NCI-H2107 treated with DMSO at 0.1 percent for 48 hours (cell line): Measurements from ENCODE around the gene PDE4D.
"Not testable (repeated sequence)": the region's sequence is repeated elsewhere in the genome, so short reads cannot be mapped to it uniquely, and the experiment has no call there.

ENCODE experiments used
- DNase-seq: peaks from one replicate; lab custom pipeline; 2025; ENCODE audit not compliant: unreplicated experiment; lab: John Stamatoyannopoulos, UW

The PDE4D gene

DNA sequence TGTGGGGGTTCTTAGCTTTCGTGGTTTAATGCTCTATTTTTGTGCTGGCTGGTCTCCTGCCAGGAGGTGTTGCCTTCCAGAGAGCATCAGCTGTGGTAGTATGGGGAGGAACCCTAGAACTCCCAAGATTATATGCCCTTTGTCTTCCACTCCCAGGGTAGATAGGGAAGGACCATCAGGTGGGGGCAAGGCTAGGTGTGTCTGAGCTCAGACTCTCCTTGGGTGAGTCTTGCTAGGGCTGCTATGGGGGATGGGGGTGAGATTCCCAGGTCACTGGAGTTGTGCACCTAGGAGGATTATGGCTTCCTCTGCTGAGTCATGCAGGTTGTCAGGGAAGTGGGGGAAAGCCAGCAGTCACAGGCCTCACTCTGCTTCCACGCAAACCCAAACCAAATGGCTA, 584.8 kb downstream of the PDE4D start:
- DNase-seq, result not testable (repeated sequence)

DNA sequence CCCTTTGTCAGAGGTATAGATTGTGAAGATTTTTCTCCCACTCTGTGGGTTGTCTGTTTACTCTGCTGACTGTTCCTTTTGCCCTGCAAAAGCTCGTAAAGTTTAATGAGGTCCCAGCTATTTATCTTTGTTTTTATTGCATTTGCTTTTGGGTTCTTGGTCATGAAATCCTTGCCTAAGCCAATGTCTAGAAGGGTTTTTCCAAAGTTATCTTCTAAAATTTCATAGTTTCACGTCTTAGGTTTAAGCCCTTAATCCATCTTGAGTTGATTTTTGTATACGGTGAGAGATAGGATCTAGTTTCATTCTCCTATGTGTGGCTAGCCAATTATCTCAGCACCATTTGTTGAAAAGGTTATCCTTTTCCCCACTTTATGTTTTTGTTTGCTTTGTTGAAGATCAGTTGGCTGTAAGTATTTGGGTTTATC, 590.2 kb downstream of the PDE4D start:
- not testable (repeated sequence) for DNase-seq

DNA sequence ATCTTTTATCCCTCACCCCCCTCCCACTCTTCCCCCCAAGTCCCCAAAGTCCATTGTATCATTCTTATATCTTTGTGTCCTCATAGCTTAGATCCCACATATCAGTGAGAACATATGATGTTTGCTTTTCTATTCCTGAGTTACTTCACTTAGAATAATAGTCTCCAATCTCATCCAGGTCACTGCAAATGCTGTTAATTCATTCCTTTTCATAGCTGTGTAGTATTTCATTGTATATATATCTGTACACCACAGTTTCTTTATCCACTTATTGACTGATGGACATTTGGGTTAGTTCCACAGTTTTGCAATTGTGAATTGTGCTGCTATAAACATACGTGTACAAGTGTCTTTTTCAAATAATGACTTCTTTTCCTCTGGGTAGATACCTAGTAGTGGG, 591.0 kb downstream of the PDE4D start:
- DNase-seq, result not testable (repeated sequence)

DNA sequence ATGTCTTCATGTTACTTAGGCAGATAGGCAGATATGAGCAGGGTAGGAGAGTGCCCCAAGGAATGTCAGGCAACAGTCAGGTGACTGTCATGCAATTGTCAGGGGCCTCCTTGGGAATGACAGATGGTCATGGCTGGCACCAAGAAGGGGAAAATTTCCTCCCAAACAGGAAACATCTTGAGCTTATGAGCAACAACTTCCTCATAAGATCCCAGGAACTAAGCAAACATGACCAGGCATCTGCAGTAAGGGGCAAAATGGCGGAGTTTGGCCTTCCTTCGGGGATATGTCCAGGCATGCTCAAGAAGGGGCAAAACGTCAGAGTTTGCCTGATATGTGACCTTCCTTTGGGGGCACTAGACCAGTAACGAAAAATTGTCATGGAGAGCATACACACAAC, 591.8 kb downstream of the PDE4D start:
- no peak for DNase-seq

DNA sequence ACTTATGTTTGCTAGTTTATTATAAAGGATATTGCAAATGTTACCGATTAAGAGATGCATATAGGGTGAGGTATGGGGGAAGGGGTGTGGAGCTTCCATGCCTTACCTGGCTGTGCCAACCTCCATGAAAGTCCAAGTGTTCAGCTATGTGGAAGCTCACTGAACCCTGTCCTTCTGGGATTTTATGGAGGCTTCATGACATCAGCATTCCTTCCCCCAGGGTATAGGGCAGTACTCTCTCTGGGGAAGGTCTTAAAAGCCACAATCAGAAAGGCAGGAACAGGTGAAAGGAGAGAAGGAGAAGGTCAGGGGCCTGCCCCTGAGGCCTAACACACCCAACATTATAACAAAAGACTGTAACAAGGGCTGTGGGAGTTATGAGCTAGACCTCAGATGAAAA, 592.6 kb downstream of the PDE4D start:
- DNase-seq, result no peak

DNA sequence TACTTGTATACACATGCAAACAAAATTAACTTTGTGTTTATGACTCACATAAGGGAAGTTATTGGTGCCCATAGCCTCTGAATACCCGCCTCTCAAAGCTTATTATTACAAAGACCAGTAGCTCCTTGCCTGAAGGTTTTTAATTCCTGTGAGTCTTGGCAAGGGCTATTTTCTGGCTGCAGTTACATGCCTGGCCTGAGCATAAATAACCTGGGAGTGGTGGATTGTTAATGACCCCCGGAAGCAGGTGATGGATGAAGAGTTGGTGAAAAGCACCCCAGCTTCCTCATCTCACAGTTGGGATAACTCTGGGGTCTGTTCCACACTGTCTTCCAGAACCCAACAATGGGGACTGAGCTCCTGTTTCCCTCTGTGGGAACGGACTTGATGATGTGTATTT, 594.5 kb downstream of the PDE4D start:
- DNase-seq, result no peak

DNA sequence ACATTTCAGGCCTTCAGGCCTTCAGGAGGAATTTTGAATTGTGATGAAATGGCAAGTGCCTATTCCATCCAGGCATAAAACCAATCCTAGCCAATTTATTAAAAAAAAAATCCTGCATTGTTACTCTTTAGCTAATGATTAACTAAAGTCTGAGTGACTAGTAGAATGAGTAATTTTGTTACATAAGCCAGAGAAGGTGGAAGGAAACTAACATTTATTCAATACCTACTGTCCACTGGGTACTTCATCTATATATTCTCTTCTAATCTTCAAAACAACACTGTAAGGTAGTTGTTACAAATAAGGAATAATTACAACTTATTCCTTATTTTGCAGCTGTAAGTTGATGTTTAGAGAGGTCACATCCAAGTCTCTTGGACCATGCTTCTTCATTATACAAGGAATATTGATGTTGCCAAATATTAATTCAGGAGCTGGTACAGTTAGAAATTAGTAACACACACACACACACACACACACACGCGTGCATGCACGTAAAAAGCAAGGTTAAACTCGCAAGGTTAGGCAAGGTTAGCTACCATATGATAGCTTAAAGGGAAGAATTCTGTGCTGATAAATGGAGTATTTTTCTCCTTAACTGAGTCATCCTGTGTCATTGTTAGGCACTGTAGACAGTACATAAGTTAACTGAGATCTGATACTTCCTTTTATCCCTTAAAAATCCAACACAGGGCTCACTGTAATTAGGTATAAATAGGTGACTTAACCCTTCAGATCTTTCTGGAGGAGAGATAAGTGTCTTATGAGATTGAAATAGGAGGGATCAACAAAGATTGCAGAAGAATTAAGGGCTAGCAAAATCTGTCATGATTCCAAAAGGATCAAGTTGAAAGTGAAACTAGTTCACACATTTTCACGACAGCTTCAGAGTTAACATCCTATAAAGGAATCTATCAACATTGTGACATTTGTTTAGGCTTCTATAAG, 596.9 kb downstream of the PDE4D start:
- DNase-seq, result no peak

DNA sequence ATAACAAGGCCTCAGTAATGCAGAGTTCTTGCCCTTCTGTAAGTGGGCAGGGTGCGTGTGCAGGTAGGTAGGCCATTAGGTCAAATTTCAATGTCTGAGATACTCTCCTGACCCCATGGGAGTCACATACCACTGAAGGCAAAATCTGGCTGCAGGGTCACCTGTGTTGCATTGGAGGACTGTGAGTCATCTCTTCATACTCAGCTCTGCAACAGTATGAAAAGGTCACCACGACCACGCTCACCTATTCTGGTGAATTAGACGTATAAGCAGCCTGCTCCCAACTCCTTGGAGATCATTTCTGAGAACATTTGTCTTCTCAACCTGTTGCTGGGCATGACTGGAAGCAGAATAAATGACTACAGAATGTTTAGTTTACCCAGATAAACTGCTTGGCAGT, 599.8 kb downstream of the PDE4D start:
- no peak for DNase-seq

DNA sequence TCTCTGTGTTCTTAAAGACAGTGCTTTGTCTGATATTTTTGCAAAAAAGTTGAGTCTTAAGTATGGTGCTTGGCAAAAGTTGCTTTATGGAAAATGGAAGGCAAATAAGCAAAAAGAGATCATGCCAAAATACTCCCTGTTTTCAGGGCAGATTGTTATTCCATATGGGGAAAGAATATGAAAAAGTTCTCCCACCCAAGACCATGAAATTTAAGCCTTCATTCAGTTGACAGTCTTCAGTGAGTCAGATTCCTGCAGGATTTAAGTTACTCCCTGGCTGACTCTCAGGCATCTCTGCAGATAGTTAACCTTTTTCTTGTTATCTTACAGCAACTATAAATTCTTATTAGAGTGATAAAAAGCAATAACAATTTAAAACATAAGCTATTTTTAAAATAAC, 601.6 kb downstream of the PDE4D start:
- no peak for DNase-seq

DNA sequence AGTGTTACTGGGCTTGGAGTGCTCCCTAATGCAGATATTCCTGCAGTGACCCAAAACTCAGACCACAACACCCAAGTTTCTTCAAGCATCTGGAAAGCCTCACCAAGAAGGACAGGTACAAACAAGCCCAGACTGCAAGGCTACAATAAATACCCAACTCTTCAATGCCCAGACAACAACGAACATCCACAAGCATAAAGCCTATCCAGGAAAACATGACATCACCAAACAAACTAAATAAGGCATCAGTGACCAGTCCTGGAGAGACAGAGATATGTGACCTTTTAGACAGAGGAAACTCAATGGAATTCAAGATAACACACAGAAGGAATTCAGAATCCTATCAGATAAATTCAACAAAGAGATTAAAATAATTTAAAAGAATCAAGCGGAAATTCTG, 605.6 kb downstream of the PDE4D start:
- DNase-seq, result no peak

DNA sequence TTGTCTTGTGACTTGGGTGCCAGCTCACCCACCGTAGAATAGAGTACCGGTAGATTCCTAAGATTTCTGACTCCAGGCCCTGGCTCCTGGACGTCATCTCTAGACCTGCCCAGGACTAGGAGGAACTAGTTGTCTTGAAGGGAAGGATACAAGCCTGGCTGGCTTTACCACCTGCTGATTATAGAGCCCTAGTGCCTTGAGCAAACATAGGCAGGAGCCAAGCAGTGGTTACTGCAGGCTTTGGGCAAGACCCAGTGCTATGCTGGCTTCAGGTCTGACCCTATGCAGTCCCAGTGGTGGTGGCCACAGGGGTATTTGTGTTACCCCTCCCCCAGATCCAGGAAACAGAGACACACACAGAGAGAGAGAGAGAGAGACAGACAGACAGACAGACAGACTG, 606.2 kb downstream of the PDE4D start:
- no peak for DNase-seq

DNA sequence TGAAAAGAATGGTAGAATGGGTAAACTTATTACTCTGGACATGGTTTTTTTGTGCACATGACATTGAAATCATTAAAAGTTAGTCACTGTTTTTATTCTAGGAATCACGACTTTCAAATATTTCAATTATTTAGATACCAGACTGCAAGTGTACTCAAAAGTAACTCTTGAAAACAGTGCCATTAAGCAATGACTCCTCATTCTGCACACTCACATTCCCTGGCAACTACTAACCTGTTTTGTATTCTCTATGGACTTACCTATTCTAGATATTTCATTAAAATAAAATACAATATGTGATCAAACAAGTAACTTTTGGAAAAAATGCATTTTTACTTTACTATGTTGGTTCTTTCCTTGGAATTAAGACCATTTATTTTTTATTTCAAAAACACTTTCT, 607.0 kb downstream of the PDE4D start:
- DNase-seq, result no peak

DNA sequence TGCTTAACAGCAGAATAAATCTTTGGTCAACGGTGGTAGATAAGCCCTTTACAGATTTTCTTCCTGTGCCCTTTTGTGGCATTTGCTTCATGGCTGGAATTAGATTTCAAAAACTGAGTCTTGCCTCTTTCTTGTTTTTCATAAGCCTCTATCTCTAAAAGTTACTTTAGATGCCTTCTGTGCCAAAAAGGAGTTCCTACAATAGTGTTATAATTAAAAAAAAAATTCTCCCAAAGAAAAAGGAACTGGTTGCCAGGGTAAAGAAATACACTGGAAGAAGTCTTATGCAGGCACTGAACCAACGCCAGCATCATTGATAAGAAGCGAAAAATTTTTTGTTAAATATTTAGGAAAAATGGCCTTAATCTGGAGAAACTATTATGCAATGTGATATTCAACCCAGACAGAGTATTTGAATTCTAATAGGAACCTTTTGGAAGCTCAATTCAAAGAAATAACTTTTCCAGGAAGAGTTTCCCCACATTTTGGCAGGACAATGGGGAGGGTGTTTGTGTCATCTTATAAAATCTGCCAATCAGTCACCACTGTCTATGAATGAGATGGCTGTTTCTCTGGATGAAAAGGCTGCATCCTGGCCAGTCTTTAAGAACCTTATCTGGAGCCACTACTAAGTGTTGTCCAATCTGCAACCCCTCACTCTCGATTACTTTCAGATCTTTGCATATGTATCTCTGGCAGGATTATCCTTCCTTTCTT, 608.1 kb downstream of the PDE4D start:
- DNase-seq, result no peak

DNA sequence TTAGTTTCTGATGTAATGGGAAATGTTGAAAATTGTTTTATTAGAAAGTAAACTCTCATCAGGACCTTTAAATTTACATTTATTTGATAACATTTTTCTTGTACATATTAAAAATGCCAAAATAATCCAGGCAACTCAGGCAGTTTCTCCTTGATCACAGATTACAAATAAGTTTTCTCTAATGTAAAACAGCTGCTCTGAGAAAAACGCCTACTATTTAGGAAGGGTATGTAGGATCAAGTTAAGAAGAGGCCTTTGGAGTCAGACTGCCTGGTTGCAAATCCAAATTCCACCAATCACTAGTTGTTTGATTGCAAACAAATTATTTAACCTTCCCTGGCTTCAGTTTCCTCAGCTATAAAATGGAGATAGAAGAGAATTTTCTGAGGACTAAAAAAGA, 610.8 kb downstream of the PDE4D start:
- DNase-seq, result no peak

DNA sequence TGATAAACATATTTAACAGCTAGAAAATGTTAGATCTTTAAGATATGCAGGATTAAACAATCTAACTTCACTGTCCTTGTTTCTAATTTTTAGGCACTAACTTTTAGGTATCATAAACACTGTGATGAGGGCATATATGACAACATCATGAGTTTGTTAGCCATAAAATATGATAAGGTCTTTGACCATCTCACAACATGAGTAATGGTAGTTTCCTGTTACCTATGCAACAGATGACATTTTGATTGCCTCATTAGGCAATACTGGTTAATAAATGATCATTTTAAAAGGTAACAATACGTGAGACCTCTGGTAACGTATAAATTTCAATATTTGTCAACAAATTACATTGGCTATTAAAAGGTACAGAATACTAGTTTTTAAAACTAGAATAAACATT, 613.5 kb downstream of the PDE4D start:
- DNase-seq, result no peak

DNA sequence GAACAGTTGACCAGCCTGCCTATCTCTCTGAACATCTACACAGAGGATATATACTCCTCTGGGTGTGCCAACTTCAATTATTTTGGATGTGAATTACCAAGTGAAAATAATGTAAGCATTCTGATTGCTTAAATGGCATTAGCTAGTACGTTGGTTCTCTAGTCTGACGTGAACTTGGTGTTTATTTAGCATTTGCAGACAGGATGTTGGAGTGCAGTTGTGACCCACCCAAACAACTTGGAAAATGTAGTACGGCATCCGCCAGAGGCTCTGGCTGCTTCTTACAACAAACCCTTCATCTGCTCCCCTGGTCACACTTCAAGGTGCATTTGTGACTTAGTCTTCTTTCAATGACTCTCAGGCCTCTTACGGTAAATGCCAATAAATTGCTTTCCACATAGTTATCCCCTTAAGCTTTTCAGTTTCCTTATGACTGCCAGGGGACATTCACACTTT, 616.6 kb downstream of the PDE4D start:
- no peak for DNase-seq

DNA sequence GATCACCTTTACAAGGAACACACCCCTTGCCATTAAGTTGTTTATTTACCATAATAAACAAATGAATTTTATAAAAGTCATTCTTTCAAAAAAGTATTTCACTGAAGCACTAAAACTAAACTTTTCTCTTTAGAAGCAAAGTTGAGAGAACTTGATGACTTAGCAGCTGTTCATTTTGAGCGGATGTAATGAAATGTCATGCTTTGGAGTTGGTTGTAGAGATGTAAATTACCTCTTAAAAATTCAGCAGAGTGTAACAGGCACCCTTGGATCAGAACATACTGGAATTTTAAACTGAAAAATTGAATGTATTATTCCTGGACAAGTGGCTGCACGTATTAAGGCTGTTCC, 617.2 kb downstream of the PDE4D start:
- DNase-seq, result no peak

DNA sequence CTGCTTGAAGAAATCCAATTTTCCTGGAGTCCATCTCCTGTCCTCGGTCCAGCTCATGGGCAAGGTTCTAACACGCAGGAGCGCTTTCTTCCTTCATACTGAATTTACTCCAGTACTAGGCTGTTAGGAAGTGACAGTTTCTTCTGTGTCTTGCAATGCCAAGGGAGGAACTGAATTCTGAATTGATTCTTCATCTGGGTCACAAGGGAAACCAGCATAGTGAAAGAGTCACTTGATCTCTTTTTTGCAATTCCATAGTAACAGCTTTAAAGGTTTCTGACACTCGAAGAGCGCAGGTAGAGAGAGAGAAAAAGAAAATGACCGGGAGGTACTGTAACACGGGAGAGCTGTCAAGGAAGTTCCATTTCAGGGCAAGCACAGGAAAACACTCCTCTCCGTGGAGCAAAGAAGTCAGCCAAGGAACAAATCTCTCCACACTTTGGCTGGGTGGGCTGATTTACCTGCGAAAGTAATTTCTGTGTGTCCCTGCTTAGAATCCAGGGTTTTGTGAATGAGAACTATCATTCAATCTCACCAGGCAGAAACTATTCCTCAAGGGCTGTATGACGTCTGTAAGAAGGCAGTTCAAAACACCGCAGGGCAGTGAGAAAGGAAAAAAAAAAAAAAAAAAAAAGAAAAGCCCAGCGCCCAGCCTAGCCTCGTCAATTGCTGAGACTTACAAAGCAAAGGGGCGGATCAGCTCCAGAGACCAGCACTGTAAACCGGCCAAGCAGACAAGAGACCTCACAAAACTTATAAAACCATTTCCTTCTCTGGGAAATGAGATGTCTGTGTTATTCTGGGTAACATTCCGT, 617.8 kb downstream of the PDE4D start:
- DNase-seq, result no peak

DNA sequence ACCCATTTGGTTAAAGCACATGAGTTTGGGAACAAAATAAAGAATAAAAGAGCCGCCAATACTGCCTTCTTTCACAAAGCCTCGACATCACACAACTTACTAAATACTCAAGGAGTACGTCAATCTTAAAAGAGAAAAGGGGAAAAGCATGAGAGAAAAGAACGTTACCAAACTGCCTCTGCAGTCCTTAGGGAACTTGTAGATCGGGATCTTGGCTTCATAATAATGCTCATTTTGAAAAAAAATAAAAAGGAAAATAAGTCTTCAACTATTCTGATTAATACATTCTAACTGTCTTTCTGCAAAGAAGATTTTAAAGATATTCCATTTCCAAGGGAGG, 618.4 kb downstream of the PDE4D start:
- DNase-seq, result no peak

DNA sequence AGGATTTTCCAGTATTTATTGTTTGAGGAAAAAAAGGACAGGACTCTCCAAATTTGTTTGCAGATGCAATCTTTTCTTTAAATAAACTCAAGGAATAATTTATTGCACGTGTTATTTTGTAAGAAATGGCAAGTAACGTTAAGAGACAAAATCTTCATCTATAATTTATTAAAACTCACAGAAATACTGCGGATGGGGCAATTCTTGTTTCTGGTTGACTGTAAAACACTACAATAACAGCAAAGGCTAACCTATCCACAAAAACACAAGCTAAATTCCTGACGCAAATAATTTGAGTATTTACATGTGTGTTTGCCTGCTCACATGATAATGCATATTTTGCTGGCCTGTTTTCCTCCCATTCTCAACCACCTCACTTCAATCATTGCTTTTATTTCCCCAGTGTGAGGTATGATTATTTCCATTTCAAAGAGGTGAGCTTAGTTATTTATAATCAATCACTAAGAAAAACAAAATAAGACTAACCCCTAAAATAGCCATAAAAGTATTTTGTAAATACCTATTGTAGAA, 619.4 kb downstream of the PDE4D start:
- DNase-seq, result no peak

DNA sequence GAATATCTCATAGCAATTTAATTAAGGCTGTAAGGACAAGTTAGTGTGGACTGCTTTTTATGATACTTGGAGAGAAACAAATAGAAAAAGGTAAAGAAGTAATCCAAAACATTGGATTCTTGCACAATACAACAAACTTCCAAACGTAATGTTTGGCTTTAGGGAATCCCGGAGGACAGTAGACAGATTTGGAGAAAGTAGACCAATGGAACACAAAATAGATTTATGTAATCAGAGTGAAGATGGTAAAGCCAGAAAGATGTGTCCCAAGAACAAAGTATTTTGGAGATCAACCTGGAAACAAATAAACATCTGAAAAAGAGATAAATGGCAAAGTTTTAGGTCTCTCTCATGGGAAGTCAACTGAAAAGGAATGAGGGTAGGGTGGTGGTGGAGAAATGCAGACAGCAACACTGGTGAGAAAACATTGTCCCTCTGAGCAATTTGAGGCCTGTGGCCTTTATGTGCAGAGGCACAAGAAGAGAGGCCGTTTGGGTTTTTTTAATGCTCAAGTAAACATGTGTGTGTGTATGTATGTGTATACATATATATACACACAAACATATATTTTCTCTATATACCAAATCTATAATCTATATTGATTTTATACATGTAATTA, 620.6 kb downstream of the PDE4D start:
- no peak for DNase-seq
